ENCODE results near the gene CASP3. TPM values are rescaled to one million over a fixed set of nuclear protein-coding genes. Genes with fewer than 3 reads are reported as not detected.

The CASP3 gene
- total and polyA plus RNA-seq, 9 of the 15 experiments (the other 6 are each of a cell fraction or from before 2014, with no cell fraction given), result 17.6 to 40.1 (median 31.8) TPM

DNA sequence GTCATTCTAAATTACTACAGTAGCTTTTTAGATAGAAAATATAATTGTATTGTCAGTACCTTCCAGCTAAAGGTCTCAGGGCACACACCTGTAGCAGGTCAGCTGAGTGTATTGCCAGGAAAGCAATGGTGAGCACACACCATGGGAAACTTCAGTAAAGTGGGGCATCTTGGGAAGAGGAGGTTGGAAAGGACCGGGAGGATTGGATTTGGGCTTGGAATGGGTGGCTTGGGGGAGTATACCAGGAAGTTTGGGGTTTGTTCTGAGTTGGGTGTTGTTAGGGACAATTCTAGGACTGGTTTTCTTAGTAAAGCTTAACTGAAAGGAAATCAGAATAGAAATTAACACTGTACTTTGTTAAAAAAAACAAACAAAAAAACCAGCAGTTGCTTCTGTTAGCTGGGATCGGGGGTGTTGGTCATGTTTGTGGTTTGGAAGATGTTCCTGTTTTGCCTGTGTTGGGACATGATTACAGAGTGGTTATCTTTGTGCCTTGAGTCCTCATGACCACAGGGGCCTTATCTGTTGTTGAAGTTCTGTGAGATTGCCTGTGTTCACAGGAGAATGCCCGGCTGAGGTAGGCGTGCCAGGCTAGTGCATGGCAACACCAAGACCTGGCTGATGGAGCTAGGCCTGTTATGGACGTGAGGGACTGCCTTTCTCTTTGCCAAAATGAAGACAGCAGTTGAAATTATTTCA, 35.4 kb upstream of the CASP3 start (continued):
- no peak for TF ChIP-seq ZNF407 (IDR thresholded peaks at IDR 0.05; ENCODE audit: low read depth)
- TF ChIP-seq RBM25 (IDR thresholded peaks at IDR 0.05; ENCODE audit: low read depth, low read length, severe bottlenecking), result no peak
- TF ChIP-seq ZNF668 (CRISPR knock-in tag; IDR thresholded peaks at IDR 0.05), result no peak
- TF ChIP-seq ZNF282 (CRISPR knock-in tag; IDR thresholded peaks at IDR 0.05), result no peak
- TF ChIP-seq MXI1 (IDR thresholded peaks at IDR 0.05; ENCODE audit: low read depth, low read length), result 0 out of 2 replicates have a peak, but pooled peaks have one; percentile 38
- TF ChIP-seq, protein P1, sequence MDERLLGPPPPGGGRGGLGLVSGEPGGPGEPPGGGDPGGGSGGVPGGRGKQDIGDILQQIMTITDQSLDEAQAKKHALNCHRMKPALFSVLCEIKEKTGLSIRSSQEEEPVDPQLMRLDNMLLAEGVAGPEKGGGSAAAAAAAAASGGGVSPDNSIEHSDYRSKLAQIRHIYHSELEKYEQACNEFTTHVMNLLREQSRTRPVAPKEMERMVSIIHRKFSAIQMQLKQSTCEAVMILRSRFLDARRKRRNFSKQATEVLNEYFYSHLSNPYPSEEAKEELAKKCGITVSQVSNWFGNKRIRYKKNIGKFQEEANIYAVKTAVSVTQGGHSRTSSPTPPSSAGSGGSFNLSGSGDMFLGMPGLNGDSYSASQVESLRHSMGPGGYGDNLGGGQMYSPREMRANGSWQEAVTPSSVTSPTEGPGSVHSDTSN (CRISPR knock-in tag; IDR thresholded peaks at IDR 0.05; ENCODE audit: low read depth), result no peak
- TF ChIP-seq, protein P1 (tag; conservative IDR thresholded peaks at IDR 0.05; ENCODE audit: low read depth), result no peak
- TF ChIP-seq TAF9B (IDR thresholded peaks at IDR 0.05; ENCODE audit: partially characterized antibody), result no peak
- TF ChIP-seq NCOA4 (IDR thresholded peaks at IDR 0.05; ENCODE audit: partially characterized antibody), result peak; percentile 70
- no peak for TF ChIP-seq ZNF717 (CRISPR knock-in tag; IDR thresholded peaks at IDR 0.05)
- no peak for TF ChIP-seq ZNF79 (CRISPR knock-in tag; IDR thresholded peaks at IDR 0.05; ENCODE audit: low read depth)
- TF ChIP-seq GABPB2 (CRISPR knock-in tag; conservative IDR thresholded peaks at IDR 0.05), result no peak
- TF ChIP-seq FOXJ3 (CRISPR knock-in tag; IDR thresholded peaks at IDR 0.05), result no peak
- TF ChIP-seq ZNF224 (CRISPR knock-in tag; IDR thresholded peaks at IDR 0.05), result no peak
- TF ChIP-seq, protein P2, sequence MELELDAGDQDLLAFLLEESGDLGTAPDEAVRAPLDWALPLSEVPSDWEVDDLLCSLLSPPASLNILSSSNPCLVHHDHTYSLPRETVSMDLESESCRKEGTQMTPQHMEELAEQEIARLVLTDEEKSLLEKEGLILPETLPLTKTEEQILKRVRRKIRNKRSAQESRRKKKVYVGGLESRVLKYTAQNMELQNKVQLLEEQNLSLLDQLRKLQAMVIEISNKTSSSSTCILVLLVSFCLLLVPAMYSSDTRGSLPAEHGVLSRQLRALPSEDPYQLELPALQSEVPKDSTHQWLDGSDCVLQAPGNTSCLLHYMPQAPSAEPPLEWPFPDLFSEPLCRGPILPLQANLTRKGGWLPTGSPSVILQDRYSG (tag; conservative IDR thresholded peaks at IDR 0.05; ENCODE audit: low read depth), result no peak; the same call in 1 of the 2 replicates
- no peak for TF ChIP-seq SIN3B (IDR thresholded peaks at IDR 0.05; ENCODE audit: low read depth)
- TF ChIP-seq ZNF695 (CRISPR knock-in tag; IDR thresholded peaks at IDR 0.05), result no peak
- TF ChIP-seq TSC22D4 (tag; IDR thresholded peaks at IDR 0.05), result no peak
